GM06990 (cell line): Measurements from ENCODE around the gene ZBTB38.

Experiments
- DNase-seq: peaks from one replicate; pipeline ENCODE4 v3.0.0-alpha.2; 2011; ENCODE audit not compliant: insufficient read length; ENCODE audit errors: extremely low read depth
- H3K27me3 ChIP-seq: replicated peaks from 2 replicates; pipeline ENCODE4 v1.6.0; 2011; ENCODE audit warnings: low read length; ENCODE audit not compliant: control insufficient read depth, insufficient read depth
- H3K36me3 ChIP-seq: 2 replicates; pipeline ENCODE4 v1.5.1; 2011; ENCODE audit warnings: low read length; ENCODE audit not compliant: control insufficient read depth, insufficient read depth
- H3K4me3 ChIP-seq: replicated peaks from 2 replicates; pipeline ENCODE4 v1.5.1; 2011; ENCODE audit warnings: low read depth, mild to moderate bottlenecking, control low read depth, low read length
- CTCF ChIP-seq: IDR thresholded peaks from 2 replicates; pipeline ENCODE4 v1.5.1; 2011; ENCODE audit warnings: low read length, control low read depth, mild to moderate bottlenecking, inconsistent platforms; ENCODE audit not compliant: insufficient read depth, poor library complexity, severe bottlenecking

The ZBTB38 gene

GRCh38 chr3:141331377-141332318, 36.7 kb upstream of the ZBTB38 start:
- TF ChIP-seq CTCF: no peak
- Histone ChIP-seq H3K36me3 (no peaks in the 10 kb centered on the region), H3K4me3 (no peak overlapping the region), H3K27me3 (no peaks in the 10 kb centered on the region)
- DNase-seq: no peak

GRCh38 chr3:141332416-141332815, 35.9 kb upstream of the ZBTB38 start:
- Histone ChIP-seq H3K27me3 (no peaks in the 10 kb centered on the region), H3K4me3 (no peak overlapping the region), H3K36me3 (no peaks in the 10 kb centered on the region)
- no peak for TF ChIP-seq CTCF
- no peak for DNase-seq

- no peak for DNase-seq
- H3K4me3 ChIP-seq: no peak overlapping the region
- no peak for TF ChIP-seq CTCF
- no peaks in the 10 kb centered on the region for H3K27me3 ChIP-seq
- H3K36me3 ChIP-seq: no peaks in the 10 kb centered on the region
These were observed 34.3 kb upstream of the ZBTB38 start for GRCh38 chr3:141333836-141334626.

- Histone ChIP-seq H3K27me3 (no peaks in the 10 kb centered on the region), H3K4me3 (no peak overlapping the region), H3K36me3 (no peaks in the 10 kb centered on the region)
- no peak for DNase-seq
- no peak for TF ChIP-seq CTCF
These were observed 33.6 kb upstream of the ZBTB38 start for GRCh38 chr3:141334627-141335250.

- TF ChIP-seq CTCF: no peak
- no peak for DNase-seq
- Histone ChIP-seq H3K27me3 (no peaks in the 10 kb centered on the region), H3K36me3 (no peaks in the 10 kb centered on the region), H3K4me3 (no peak overlapping the region)
These were observed 32.7 kb upstream of the ZBTB38 start for GRCh38 chr3:141335531-141336061.
